ENCODE results near the gene GLE1.

Gene GLE1

GRCh38 chr9:128587453-128587852 lies 82.9 kb downstream of the GLE1 start:
- peak overlapping the region; percentile 33; the same call in 1 of the 2 replicates for H3K9ac ChIP-seq

GRCh38 chr9:128588581-128589233 lies 84.2 kb downstream of the GLE1 start:
- H3K36me3 ChIP-seq (ENCODE audit: insufficient read depth), result peaks cover 10% of the 10 kb centered on the region; the same call in 1 of the 2 replicates
- no peak for TF ChIP-seq CTCF (conservative IDR thresholded peaks at IDR 0.05; ENCODE audit: low read depth, low read length)

More at GRCh38 chr9:128587453-128587852, 82.9 kb downstream of the GLE1 start:
- Histone ChIP-seq H3K4me3 (IDR thresholded peaks at IDR 0.05; ENCODE audit: insufficient read depth, low read depth, low read length) (no peak overlapping the region), H4K20me1 (ENCODE audit: insufficient read depth) (no peaks in the 10 kb centered on the region), H2AFZ (ENCODE audit: low read depth) (no peak overlapping the region), H3K27ac (peak overlapping the region; percentile 81), H3K79me2 (ENCODE audit: insufficient read depth, low read depth) (no peaks in the 10 kb centered on the region), H3K4me2 (peak overlapping the region; percentile 76), H3K4me1 (ENCODE audit: low read depth, poor library complexity, severe bottlenecking) (peaks cover 45% of the 10 kb centered on the region), H3K27me3 (ENCODE audit: insufficient read depth, low read depth) (no peaks in the 10 kb centered on the region), H3K36me3 (ENCODE audit: insufficient read depth) (peaks cover under 1% of the 10 kb centered on the region; the same call in 1 of the 2 replicates)
- no peak for TF ChIP-seq CTCF (conservative IDR thresholded peaks at IDR 0.05; ENCODE audit: low read depth, low read length)

More at GRCh38 chr9:128588581-128589233, 84.2 kb downstream of the GLE1 start:
- Histone ChIP-seq H2AFZ (ENCODE audit: low read depth) (no peak overlapping the region), H3K27ac (peak overlapping the region; percentile 81), H3K4me3 (IDR thresholded peaks at IDR 0.05; ENCODE audit: insufficient read depth, low read depth, low read length) (no peak overlapping the region), H4K20me1 (ENCODE audit: insufficient read depth) (no peaks in the 10 kb centered on the region), H3K27me3 (ENCODE audit: insufficient read depth, low read depth) (no peaks in the 10 kb centered on the region), H3K4me2 (peak overlapping the region; percentile 76), H3K4me1 (ENCODE audit: low read depth, poor library complexity, severe bottlenecking) (peaks cover 45% of the 10 kb centered on the region), H3K79me2 (ENCODE audit: insufficient read depth, low read depth) (no peaks in the 10 kb centered on the region), H3K9ac (no peak overlapping the region)

Measured in KMS-11 (cell line).